NCI-H2029 treated with DMSO at 0.1 percent for 48 hours (cell line): Measurements from ENCODE around the gene AGGF1.
"Not testable (repeated sequence)": the region's sequence is repeated elsewhere in the genome, so short reads cannot be mapped to it uniquely, and the experiment has no call there.

Source experiments
- DNase-seq: peaks from one replicate; lab custom pipeline; 2025; lab: John Stamatoyannopoulos, UW

Gene AGGF1

GRCh38 chr5:77086368-77086688, 56.1 kb downstream of the AGGF1 start:
- DNase-seq: peak; percentile 72

DNA sequence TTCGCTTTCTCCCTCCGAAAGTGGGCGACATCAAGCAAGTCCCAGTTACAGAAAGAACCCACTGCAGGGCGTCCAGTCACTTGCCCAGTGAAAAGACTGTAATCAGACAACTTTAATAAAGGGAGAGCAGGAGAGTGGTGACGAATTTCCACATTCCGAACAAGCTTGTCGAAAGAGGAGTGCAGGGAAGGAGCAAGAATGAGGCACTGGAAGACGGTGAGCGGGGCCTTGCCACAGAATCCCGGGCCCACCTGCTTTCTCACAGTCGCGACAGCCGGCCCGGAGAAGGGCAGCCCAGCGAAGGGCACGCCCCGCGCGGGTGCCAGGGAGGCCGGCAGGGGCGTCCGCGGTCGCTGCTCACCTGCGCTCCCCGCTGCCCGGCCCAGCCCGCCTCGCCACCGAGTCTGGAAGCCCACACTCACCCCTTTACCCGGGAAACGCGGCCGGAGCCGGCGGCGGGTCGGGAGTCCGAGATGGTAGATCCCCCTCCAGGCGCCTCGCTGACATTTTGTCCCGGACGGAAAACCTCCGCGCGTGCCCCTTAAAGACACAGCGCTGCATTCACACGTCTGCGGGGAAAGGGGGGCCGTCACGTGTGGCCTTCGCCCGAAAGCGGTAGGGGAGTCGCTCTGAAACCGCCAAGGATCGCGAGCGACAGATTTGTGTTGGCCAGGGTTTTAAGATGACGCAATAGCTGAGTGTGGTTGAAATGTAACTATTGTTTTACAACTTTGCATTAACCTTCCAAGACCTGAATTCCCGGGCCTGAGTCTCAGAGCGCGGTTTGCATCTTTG, 56.7 kb downstream of the AGGF1 start, which contains the start of gene ZBED3:
Gene ZBED3 (minus strand): TSS at position 597 of the 795 bp plus-strand sequence. CDS start 9,407 bp downstream, outside the sequence.
- peak; percentile 72 for DNase-seq

DNA sequence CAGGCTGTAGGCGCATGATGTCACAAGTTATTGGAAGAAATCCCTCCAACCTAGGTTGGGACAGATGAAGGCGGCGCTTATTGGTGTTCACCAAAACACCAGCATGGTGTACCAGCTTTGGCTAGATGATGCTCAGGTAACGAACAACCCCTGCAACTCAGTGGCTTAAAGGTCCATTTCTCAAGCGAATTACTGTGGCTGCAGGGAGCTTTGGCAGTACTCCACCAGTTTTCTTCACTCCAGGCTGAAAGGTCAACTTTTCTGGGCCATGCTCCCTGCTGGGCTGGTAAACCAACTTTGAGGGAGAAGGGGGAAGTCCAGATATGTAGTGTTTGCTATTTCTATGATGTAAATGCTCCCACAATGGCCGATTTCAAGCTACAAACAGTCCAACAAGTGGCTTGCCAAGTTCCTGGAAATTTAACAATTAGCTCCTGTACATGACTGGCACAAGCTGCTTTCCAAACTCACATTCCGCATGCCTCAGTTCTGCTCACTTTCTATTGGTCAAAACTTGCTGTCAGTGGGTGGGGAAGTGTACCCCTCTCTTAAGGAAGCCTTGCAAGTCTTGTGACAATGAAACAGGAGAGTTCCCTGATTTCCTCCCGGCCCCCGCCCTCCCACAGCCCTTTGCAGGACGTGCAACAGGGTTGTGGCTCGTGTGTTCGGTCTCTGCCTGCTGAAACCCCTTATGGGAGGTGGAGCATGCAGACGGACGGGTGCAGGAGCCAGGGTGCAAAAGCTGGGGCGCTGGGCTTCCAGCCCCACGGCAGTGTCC, 57.5 kb downstream of the AGGF1 start:
- DNase-seq: no peak

DNA sequence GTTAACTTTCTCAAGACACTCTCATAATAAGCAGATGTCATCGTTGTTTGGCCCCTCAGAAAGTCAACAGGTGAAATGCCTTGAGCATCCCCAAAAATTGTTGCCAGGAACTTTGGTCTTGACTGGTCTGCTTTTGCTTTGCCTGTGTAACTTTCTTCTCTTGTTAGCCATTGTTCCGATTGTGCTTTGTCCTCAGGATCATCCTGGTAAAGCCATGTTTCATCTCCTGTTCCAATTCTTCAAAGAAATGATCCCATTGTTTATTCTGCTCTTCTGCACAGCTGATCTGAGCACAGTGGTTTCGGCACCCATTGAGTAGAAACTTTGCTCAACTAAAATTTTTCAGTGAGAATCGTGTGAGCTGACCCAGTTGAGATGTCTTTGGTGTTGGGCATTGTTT, 65.0 kb downstream of the AGGF1 start:
- DNase-seq: no peak

DNA sequence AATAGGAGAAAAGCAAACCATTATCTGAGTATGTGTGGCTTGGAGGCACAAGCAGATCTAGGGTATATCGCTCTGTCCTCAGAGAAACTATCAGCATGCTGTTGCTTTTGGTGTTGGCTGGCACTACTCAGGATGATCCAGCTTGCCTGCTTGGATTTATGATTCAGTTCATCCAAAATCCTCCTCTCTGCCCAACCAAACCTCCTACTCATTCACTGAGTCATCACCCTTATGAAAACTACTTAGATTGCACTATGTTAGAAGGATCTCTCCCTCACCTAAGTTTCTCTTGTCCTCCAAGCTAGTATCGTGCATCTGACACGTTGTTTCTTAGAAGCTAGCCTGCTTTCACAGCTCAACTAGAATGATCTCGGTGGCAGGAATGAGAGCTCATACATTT, 71.1 kb downstream of the AGGF1 start:
- no peak for DNase-seq

- DNase-seq: no peak
These were observed 72.3 kb downstream of the AGGF1 start for GRCh38 chr5:77102549-77102948.

GRCh38 chr5:77103457-77103856, 73.3 kb downstream of the AGGF1 start:
- DNase-seq: no peak

- DNase-seq: no peak
These were observed 74.6 kb downstream of the AGGF1 start for GRCh38 chr5:77104813-77105212.

DNA sequence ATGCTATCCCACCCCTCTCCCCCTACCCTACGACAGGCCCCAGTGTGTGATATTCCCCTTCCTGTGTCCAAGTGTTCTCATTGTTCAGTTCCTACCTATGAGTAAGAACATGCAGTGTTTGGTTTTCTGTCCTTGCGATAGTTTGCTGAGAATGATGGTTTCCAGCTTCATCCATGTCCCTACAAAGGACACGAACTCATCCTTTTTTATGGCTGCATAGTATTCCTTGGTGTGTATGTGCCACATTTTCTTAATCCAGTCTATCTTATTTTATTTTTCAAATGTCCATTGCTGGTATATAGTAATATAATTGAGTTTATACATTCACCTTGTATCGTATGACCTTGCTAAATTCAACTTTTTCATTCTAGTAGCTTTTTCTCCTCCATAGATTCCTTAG, 76.8 kb downstream of the AGGF1 start:
- not testable (repeated sequence) for DNase-seq
